HG02943 (cell line): ENCODE measurements around the gene UFD1.

Experiments used
- ATAC-seq: cut with Tn5 transposase; IDR thresholded peaks from one replicate; pipeline ENCODE4 v1.9.1; 2021; ENCODE audit warnings: mild to moderate bottlenecking, low read depth, moderate library complexity; ENCODE audit not compliant: unreplicated experiment

UFD1 gene

DNA sequence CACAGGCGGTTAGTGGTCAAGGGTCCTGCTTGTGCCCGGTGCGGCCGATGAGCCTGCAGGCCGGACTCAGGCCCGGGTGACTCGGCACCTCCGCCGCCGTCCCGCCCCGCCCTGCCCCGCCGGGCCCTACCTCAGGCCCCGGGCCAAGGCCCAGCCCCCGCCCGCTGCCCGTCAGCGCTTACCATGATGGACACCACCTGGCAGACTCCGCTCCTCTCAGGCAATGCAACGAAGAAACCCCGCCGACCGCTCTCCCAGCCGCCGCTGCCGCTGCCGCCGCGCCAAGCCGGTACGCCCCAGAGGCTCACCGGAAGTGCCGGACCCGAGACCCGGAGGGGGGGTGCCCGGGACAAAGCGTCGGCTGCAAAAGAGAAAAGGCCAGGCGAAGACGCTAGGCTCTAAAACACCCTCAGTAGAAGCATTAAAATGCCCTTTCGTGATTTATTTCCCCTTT is at the start of gene UFD1:
UFD1 (minus strand) TSS at position 293 of the 454 bp plus-strand sequence; CDS start at position 185, 108 bp downstream.
- peak; percentile 50 for ATAC-seq

- ATAC-seq = no peak
These were observed 48.9 kb upstream of the UFD1 start for GRCh38 chr22:19527861-19528417.

DNA sequence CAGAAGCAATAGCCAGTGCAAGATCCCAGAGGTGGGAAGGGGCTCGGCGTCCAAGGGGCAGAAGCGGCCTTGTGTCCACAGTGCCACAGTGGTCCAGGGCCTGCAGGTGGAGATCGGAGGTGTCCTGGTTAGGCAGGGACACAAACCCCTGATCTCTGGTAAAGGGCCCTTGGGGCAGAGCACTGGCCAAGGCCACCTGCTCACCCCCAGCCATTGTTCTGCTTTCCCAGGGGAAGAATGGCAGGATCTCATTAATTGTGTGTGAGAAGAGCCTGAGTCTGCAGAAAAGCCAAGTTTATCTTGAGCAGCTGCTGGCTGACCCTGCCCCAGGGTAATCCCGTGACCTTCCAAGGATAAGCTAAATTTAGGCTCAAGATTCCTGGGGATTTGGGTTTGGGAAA is 48.3 kb upstream of the UFD1 start:
- no peak for ATAC-seq

DNA sequence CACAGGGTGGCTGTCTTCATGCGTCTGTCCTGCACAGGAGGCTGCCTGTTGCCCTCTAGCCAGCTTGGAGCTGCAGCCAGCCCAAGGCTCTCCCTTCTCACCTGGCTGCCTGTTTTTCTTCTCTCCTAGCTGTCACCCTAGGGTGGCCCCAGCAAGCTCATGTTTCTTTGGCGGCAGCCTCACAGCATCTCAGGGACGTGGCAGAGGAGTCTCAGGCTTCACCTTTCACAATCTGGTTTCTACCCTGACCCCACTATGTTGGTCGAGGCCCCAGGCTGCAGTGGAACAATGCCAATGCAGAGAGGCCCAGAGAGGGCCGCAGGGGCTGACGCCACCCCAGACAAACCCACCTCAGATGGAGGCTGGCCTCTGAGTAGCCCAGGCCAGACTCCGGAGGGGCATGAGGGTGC is 47.7 kb upstream of the UFD1 start:
- ATAC-seq = no peak

DNA sequence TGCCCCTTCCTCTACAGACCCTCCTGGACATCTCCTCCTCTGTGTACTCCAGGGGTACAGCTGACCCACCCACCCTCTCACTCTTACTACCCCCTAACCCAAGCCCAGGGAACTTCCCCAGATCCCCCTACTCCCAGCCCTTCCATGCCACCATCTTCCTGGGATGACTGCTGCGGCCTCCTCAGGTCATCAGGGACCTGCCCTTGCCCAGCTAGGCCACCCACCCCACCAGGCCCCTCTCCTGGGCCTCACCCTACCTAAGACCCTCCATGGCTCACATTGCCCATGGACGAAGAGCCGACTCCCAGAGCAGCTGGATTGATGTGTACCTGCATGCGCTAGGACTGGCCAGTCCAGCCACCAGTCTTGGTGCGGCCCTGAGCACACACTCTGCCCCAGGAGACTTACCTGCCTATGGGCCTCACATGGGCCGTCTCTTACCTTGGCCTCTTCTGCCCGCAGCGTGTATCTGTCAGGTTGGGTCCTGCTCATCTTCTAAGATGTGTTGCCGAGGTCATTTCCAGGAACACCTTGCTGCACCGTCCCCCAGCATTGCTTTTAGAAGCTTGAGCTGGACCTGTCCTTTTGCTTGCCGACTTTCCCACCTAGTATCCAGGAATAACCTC is 47.2 kb upstream of the UFD1 start:
- ATAC-seq = no peak

GRCh38 chr22:19525666-19526065 is 46.7 kb upstream of the UFD1 start:
- no peak for ATAC-seq

- no peak for ATAC-seq
These were observed 46.2 kb upstream of the UFD1 start for GRCh38 chr22:19525116-19525660.

- ATAC-seq = no peak
These were observed 45.5 kb upstream of the UFD1 start, which contains the start of gene CLDN5 for GRCh38 chr22:19524170-19525115. Gene CLDN5 (minus strand): TSS chr22:19524410. CDS start chr22:19524255, 155 bp downstream.

DNA sequence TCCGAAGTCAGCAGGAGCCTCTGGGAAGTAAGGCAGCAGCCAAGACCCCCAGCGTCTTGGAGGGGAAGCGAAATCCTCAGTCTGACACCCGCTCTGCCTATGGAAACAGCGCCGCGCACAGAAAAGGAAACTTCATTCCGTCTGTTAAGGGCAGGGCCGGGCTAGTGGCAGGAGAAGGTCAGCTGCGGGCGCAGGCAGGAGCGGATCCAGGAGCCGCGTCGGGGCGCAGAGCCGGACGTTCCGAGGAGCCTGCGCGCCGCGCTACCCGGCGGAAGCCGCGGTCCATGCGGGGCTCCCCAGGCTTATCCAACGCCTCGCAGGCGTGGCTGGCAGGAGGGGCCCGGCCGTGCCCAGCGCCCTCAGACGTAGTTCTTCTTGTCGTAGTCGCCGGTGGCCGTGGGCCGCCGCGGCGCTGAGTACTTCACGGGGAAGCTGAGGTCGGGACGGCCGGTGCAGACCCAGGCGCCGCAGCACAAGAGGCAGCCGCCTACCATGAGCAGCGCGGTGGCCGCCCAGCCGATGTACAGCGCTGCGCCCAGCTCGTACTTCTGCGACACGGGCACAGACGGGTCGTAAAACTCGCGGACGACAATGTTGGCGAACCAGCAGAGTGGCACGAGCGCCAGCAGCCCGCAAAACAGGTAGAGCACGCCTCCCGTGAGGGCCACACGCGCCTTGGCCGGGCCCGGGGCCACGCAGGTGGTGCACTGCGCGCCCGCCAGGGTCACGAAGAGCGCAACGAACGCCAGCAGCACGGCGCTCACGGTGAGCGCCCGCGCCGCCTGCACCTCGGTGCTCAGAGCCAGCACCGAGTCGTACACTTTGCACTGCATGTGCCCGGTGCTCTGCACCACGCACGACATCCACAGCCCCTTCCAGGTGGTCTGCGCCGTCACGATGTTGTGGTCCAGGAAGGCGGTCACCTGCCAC is 44.5 kb upstream of the UFD1 start:
- no peak for ATAC-seq

DNA sequence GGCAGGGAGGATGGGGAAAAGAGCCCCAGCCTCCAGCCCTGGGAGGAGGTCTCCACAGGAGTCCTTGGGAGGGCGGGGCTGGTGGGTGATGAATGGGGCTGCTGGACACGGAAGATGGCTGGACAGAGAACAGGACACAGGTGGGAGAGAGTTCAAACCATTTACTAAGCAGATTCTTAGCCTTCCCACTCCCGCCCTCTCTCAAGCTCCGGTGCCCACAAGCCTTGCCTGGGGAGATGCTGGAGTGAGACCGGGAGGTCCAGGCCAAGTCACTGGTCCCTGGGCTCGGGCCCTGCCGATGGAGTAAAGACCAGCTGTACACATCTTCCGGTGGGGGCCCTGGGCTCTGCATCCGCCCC is 43.9 kb upstream of the UFD1 start:
- no peak for ATAC-seq

DNA sequence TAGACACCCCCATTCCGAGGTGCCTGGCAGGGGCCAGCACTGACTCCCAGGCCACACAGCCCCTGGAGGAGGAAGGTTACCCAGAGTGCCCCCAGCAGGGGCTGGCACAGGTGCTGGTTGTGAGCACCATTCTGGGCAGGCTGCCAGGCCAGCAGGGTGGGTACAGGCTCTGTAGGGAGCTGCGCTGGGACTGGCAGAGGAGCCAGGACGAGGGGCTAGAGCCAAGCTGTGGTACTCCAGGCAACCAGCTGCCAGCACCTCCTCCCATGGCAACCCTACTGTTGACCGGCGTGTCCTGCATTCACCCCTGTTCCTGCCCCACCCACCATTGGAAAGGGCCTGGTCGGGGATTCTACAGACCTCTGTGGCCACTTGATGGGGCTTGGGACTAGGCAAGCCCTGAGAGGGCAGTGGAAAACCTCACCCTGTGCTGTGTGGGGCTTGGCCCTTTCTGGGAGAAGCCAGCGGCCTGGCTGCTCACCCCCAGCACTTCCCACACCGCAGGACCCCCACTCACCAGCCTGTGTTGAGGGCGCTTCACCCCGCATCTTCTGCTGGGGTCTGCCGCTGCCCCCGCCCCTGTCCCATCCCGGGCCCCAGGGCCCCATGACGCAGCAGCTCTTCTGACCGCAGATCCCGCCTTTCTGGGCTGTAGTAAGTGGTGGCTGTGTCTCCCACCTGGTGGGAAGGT is 43.3 kb upstream of the UFD1 start:
- no peak for ATAC-seq

- ATAC-seq = no peak
These were observed 41.7 kb upstream of the UFD1 start for GRCh38 chr22:19520566-19521305.

DNA sequence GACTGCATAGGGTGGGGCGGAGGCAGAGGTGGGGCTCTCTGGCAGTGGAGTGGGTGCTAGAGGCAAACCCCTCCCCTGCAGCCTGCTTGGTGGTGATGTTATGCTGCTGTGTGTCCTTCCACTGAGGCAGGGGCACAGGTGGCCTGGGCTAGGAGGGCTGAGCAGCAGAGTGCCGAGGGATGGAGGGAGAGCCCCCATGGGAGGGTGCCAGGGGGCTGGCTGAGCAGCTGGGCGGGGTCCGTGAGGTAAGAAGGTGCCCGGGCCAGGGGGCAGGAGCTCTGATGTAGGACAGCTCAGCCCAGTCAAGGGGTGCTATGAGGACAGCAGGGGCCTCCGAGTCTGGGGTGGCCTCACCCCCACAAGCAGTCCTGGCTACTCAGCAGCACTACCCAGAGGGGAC is 41.0 kb upstream of the UFD1 start:
- no peak for ATAC-seq

DNA sequence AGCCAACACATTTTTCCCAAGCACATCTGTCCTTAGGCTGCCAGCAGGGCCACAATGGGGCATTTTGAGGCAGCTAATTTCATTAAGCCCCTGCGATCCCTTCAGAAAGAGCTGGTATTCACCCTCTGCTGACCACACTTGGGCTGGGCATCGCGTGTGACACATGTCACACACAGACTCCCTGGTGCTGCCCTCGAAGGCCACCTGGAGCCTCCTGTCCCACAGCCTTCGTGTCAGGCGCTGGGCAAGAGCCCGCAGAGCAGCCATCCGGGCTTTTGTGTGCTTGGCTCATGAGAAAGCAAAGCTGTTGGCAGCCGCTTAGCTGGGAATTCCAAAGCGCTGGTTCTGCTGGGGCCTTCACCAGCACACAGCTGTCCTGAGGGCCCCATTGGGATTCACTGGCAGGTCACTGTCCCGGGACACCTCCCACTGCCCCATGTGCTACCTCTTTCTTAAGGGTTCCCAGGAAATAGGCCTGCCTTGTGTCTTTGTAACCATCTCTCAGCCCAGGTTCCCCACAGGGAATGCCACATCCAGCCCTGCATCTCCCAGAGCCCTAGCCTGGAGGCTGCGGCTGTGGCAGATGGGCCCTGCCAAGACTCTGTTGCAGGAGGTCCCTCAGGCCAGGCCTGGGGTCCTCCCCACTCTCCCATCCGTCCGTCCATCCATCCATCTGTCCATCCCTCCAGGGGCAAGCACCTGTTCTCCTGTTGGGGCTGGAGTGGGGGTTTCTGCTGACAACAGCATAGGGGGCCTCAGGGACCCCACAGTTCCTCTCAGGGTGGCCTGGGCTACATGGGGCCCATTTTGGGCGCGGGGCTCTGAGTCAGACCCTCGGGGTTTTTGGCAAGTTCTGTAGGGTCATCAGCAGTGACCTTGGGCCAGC is 40.3 kb upstream of the UFD1 start:
- ATAC-seq = no peak

DNA sequence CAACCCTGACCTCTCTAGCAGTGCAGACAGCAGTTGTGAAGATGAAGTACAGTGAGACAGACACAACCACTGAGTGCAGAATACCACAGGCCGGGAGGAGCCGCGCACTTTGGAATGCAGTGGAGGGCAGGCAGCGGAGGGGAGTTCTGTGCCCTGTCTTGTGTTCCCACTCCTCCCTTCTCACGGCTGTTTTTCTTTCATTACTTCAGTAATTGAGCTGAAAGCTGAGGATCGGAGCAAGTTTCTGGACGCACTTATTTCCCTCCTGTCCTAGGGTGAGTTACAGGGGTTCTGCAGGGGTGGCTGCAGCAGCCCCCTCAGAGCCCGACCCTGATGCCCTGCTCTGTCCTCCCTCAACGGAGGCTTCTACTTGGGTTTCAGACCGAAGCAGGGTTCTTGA is 39.6 kb upstream of the UFD1 start:
- no peak for ATAC-seq

DNA sequence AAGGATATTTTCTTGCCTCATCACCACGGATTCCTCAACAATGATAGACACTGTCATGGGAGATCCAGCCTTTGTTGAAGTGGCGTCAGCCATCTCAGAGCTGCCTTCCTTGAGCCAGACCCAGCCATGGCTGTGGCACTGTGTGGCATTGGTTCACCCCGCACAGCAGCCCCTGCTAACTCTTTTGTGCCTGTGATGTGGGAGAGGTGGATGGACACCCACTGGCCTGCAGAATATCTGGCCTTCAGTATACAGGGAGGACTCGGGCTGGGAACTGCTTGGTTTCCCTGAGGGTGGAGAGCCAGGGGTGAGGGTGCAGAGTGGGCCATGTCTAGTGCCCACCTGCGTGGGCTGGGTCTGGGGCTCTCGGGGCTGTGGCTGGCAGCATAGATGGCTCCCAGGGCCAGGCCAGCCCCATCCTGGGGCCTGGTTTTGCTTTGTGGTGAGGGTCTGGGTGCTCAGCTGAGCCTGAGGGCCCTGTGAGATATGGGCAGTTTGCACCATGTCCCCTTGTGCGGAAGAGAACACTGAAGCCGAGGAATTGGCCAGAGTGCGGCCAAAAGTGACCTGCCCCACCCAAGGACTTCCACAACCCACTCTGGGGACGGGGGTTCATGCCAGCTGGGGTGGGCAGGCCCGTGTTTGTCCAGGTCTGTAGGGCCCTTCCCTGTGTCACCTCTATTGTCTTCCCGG is 39.1 kb upstream of the UFD1 start:
- ATAC-seq = no peak

GRCh38 chr22:19517171-19517500 is 38.1 kb upstream of the UFD1 start:
- ATAC-seq = no peak
